ENCODE results near the gene OR2T1.

OR2T1 gene
- total RNA-seq: 0 reads per million in 3 donors

GRCh38 chr1:248402748-248403147 lies at the start of gene OR2T1:
OR2T1 (plus strand) TSS chr1:248403048; CDS start chr1:248406148, 3,100 bp downstream.
- no peak for DNase-seq
- no peaks in the 10 kb centered on the region for H3K9me3 ChIP-seq (ENCODE audit: control insufficient read depth, low read length)
- no peak within 1 kb of the TSS for H3K4me3 ChIP-seq (ENCODE audit: insufficient read depth, low read depth, low read length, poor library complexity, severe bottlenecking)
- H3K27me3 ChIP-seq (replicated peaks; ENCODE audit: control insufficient read depth, insufficient read depth, low read length, poor library complexity, severe bottlenecking): no peaks in the 10 kb centered on the region
- H3K36me3 ChIP-seq (ENCODE audit: control insufficient read depth, insufficient read depth, low read length): no peaks in the 10 kb centered on the region
- no peak within 1 kb of the TSS for H3K27ac ChIP-seq (ENCODE audit: insufficient read depth, low read length, poor library complexity, severe bottlenecking)
- no peaks in the 10 kb centered on the region for H3K4me1 ChIP-seq (ENCODE audit: control insufficient read depth, insufficient read depth, low read length, poor library complexity, severe bottlenecking)

- no peaks in the 10 kb centered on the region for H3K9me3 ChIP-seq (ENCODE audit: control insufficient read depth, low read length)
- no peak overlapping the region for H3K4me3 ChIP-seq (ENCODE audit: insufficient read depth, low read depth, low read length, poor library complexity, severe bottlenecking)
- DNase-seq: no peak
- no peaks in the 10 kb centered on the region for H3K36me3 ChIP-seq (ENCODE audit: control insufficient read depth, insufficient read depth, low read length)
- no peaks in the 10 kb centered on the region for H3K4me1 ChIP-seq (ENCODE audit: control insufficient read depth, insufficient read depth, low read length, poor library complexity, severe bottlenecking)
- H3K27ac ChIP-seq (ENCODE audit: insufficient read depth, low read length, poor library complexity, severe bottlenecking): no peak overlapping the region
- no peaks in the 10 kb centered on the region for H3K27me3 ChIP-seq (replicated peaks; ENCODE audit: control insufficient read depth, insufficient read depth, low read length, poor library complexity, severe bottlenecking)
Measured at GRCh38 chr1:248359415-248359814, 43.4 kb upstream of the OR2T1 start.

- H3K4me3 ChIP-seq (ENCODE audit: insufficient read depth, low read depth, low read length, poor library complexity, severe bottlenecking): no peak within 1 kb of the TSS
- no peak for DNase-seq
- H3K27ac ChIP-seq (ENCODE audit: insufficient read depth, low read length, poor library complexity, severe bottlenecking): no peak within 1 kb of the TSS
- H3K27me3 ChIP-seq (replicated peaks; ENCODE audit: control insufficient read depth, insufficient read depth, low read length, poor library complexity, severe bottlenecking): no peaks in the 10 kb centered on the region
- H3K9me3 ChIP-seq (ENCODE audit: control insufficient read depth, low read length): no peaks in the 10 kb centered on the region
- H3K4me1 ChIP-seq (ENCODE audit: control insufficient read depth, insufficient read depth, low read length, poor library complexity, severe bottlenecking): no peaks in the 10 kb centered on the region
- no peaks in the 10 kb centered on the region for H3K36me3 ChIP-seq (ENCODE audit: control insufficient read depth, insufficient read depth, low read length)
Measured at GRCh38 chr1:248361121-248361715, 41.6 kb upstream of the OR2T1 start, which contains the start of gene OR2T4. OR2T4 (plus strand) TSS chr1:248361665; CDS start chr1:248361665, 0 bp downstream.

- Histone ChIP-seq H3K9me3 (ENCODE audit: control insufficient read depth, low read length) (no peaks in the 10 kb centered on the region), H3K4me1 (ENCODE audit: control insufficient read depth, insufficient read depth, low read length, poor library complexity, severe bottlenecking) (no peaks in the 10 kb centered on the region), H3K4me3 (ENCODE audit: insufficient read depth, low read depth, low read length, poor library complexity, severe bottlenecking) (no peak overlapping the region), H3K36me3 (ENCODE audit: control insufficient read depth, insufficient read depth, low read length) (no peaks in the 10 kb centered on the region), H3K27me3 (replicated peaks; ENCODE audit: control insufficient read depth, insufficient read depth, low read length, poor library complexity, severe bottlenecking) (no peaks in the 10 kb centered on the region), H3K27ac (ENCODE audit: insufficient read depth, low read length, poor library complexity, severe bottlenecking) (no peak overlapping the region)
- no peak for DNase-seq
Measured at GRCh38 chr1:248366609-248367008, 36.2 kb upstream of the OR2T1 start.

- Histone ChIP-seq H3K36me3 (ENCODE audit: control insufficient read depth, insufficient read depth, low read length) (no peaks in the 10 kb centered on the region), H3K9me3 (ENCODE audit: control insufficient read depth, low read length) (no peaks in the 10 kb centered on the region), H3K27me3 (replicated peaks; ENCODE audit: control insufficient read depth, insufficient read depth, low read length, poor library complexity, severe bottlenecking) (no peaks in the 10 kb centered on the region), H3K4me1 (ENCODE audit: control insufficient read depth, insufficient read depth, low read length, poor library complexity, severe bottlenecking) (no peaks in the 10 kb centered on the region), H3K4me3 (ENCODE audit: insufficient read depth, low read depth, low read length, poor library complexity, severe bottlenecking) (no peak overlapping the region), H3K27ac (ENCODE audit: insufficient read depth, low read length, poor library complexity, severe bottlenecking) (no peak overlapping the region)
- DNase-seq: no peak
Measured at GRCh38 chr1:248372394-248372793, 30.5 kb upstream of the OR2T1 start.

GRCh38 chr1:248373761-248374160 lies 29.1 kb upstream of the OR2T1 start:
- Histone ChIP-seq H3K27ac (ENCODE audit: insufficient read depth, low read length, poor library complexity, severe bottlenecking) (no peak overlapping the region), H3K4me3 (ENCODE audit: insufficient read depth, low read depth, low read length, poor library complexity, severe bottlenecking) (no peak overlapping the region), H3K27me3 (replicated peaks; ENCODE audit: control insufficient read depth, insufficient read depth, low read length, poor library complexity, severe bottlenecking) (no peaks in the 10 kb centered on the region), H3K36me3 (ENCODE audit: control insufficient read depth, insufficient read depth, low read length) (no peaks in the 10 kb centered on the region), H3K4me1 (ENCODE audit: control insufficient read depth, insufficient read depth, low read length, poor library complexity, severe bottlenecking) (no peaks in the 10 kb centered on the region), H3K9me3 (ENCODE audit: control insufficient read depth, low read length) (no peaks in the 10 kb centered on the region)
- DNase-seq: no peak

- DNase-seq: no peak
- H3K9me3 ChIP-seq (ENCODE audit: control insufficient read depth, low read length): no peaks in the 10 kb centered on the region
- H3K27ac ChIP-seq (ENCODE audit: insufficient read depth, low read length, poor library complexity, severe bottlenecking): no peak within 1 kb of the TSS
- H3K4me1 ChIP-seq (ENCODE audit: control insufficient read depth, insufficient read depth, low read length, poor library complexity, severe bottlenecking): no peaks in the 10 kb centered on the region
- H3K4me3 ChIP-seq (ENCODE audit: insufficient read depth, low read depth, low read length, poor library complexity, severe bottlenecking): no peak within 1 kb of the TSS
- H3K36me3 ChIP-seq (ENCODE audit: control insufficient read depth, insufficient read depth, low read length): no peaks in the 10 kb centered on the region
- no peaks in the 10 kb centered on the region for H3K27me3 ChIP-seq (replicated peaks; ENCODE audit: control insufficient read depth, insufficient read depth, low read length, poor library complexity, severe bottlenecking)
Measured at GRCh38 chr1:248375446-248375845, 27.4 kb upstream of the OR2T1 start, which contains the start of gene OR2T6. OR2T6 (plus strand) TSS chr1:248375746; CDS start chr1:248387609, 11,863 bp downstream.

- Histone ChIP-seq H3K36me3 (ENCODE audit: control insufficient read depth, insufficient read depth, low read length) (no peaks in the 10 kb centered on the region), H3K27me3 (replicated peaks; ENCODE audit: control insufficient read depth, insufficient read depth, low read length, poor library complexity, severe bottlenecking) (no peaks in the 10 kb centered on the region), H3K9me3 (ENCODE audit: control insufficient read depth, low read length) (no peaks in the 10 kb centered on the region), H3K4me1 (ENCODE audit: control insufficient read depth, insufficient read depth, low read length, poor library complexity, severe bottlenecking) (no peaks in the 10 kb centered on the region), H3K27ac (ENCODE audit: insufficient read depth, low read length, poor library complexity, severe bottlenecking) (no peak overlapping the region), H3K4me3 (ENCODE audit: insufficient read depth, low read depth, low read length, poor library complexity, severe bottlenecking) (no peak overlapping the region)
- DNase-seq: no peak
Measured at GRCh38 chr1:248376916-248377315, 25.9 kb upstream of the OR2T1 start.

- no peaks in the 10 kb centered on the region for H3K36me3 ChIP-seq (ENCODE audit: control insufficient read depth, insufficient read depth, low read length)
- H3K27me3 ChIP-seq (replicated peaks; ENCODE audit: control insufficient read depth, insufficient read depth, low read length, poor library complexity, severe bottlenecking): no peaks in the 10 kb centered on the region
- no peak overlapping the region for H3K27ac ChIP-seq (ENCODE audit: insufficient read depth, low read length, poor library complexity, severe bottlenecking)
- no peak overlapping the region for H3K4me3 ChIP-seq (ENCODE audit: insufficient read depth, low read depth, low read length, poor library complexity, severe bottlenecking)
- H3K4me1 ChIP-seq (ENCODE audit: control insufficient read depth, insufficient read depth, low read length, poor library complexity, severe bottlenecking): no peaks in the 10 kb centered on the region
- DNase-seq: no peak
- no peaks in the 10 kb centered on the region for H3K9me3 ChIP-seq (ENCODE audit: control insufficient read depth, low read length)
Measured at GRCh38 chr1:248380854-248381253, 22.0 kb upstream of the OR2T1 start.

- Histone ChIP-seq H3K4me3 (ENCODE audit: insufficient read depth, low read depth, low read length, poor library complexity, severe bottlenecking) (no peak overlapping the region), H3K4me1 (ENCODE audit: control insufficient read depth, insufficient read depth, low read length, poor library complexity, severe bottlenecking) (no peaks in the 10 kb centered on the region), H3K27ac (ENCODE audit: insufficient read depth, low read length, poor library complexity, severe bottlenecking) (no peak overlapping the region), H3K27me3 (replicated peaks; ENCODE audit: control insufficient read depth, insufficient read depth, low read length, poor library complexity, severe bottlenecking) (no peaks in the 10 kb centered on the region), H3K9me3 (ENCODE audit: control insufficient read depth, low read length) (no peaks in the 10 kb centered on the region), H3K36me3 (ENCODE audit: control insufficient read depth, insufficient read depth, low read length) (no peaks in the 10 kb centered on the region)
- no peak for DNase-seq
Measured at GRCh38 chr1:248388426-248388825, 14.4 kb upstream of the OR2T1 start.
